GM12878 (cell line): ENCODE measurements around the gene CCM2. TPM values are rescaled to one million over a fixed set of nuclear protein-coding genes. Genes with fewer than 3 reads are reported as not detected.

Experiments
- ATF3 ChIP-seq: IDR thresholded peaks from 2 replicates; pipeline ENCODE4 v1.6.1; 2011; ENCODE audit warnings: low read depth, mild to moderate bottlenecking, low read length, moderate library complexity, borderline replicate concordance; ENCODE audit errors: extremely low read depth
- BACH1 ChIP-seq: fragments of 450-650 bp; IDR thresholded peaks from 2 replicates; pipeline ENCODE4 v1.6.1; 2017; ENCODE audit warnings: mild to moderate bottlenecking, borderline replicate concordance
- BRCA1 ChIP-seq: IDR thresholded peaks from 2 replicates; pipeline ENCODE4 v1.6.1; 2011; ENCODE audit warnings: low read depth, low read length, improper control_type of control experiment
- CREM ChIP-seq: IDR thresholded peaks from 2 replicates; pipeline ENCODE4 v1.6.1; 2014; ENCODE audit warnings: antibody characterized with exemption, low read depth
- MLLT1 ChIP-seq: fragments of 450-650 bp; IDR thresholded peaks from 2 replicates; pipeline ENCODE4 v1.6.1; 2016; ENCODE audit warnings: mild to moderate bottlenecking
- NFIC ChIP-seq: IDR thresholded peaks from 2 replicates; pipeline ENCODE4 v1.6.1; 2012; ENCODE audit warnings: low read depth, mild to moderate bottlenecking, inconsistent platforms, low read length, moderate library complexity
- NFYA ChIP-seq: IDR thresholded peaks from 2 replicates; pipeline ENCODE4 v1.6.1; 2011; ENCODE audit warnings: low read depth, mild to moderate bottlenecking, low read length, improper control_type of control experiment, borderline replicate concordance
- RAD21 ChIP-seq: IDR thresholded peaks from 2 replicates; pipeline ENCODE4 v1.6.1; 2011; ENCODE audit warnings: mild to moderate bottlenecking, low read depth, low read length, moderate library complexity; ENCODE audit not compliant: insufficient read depth
- RCOR1 ChIP-seq: conservative IDR thresholded peaks from 2 replicates; pipeline ENCODE4 v1.6.1; 2012; ENCODE audit warnings: low read depth, low read length, improper control_type of control experiment
- REST ChIP-seq: IDR thresholded peaks from 2 replicates; pipeline ENCODE4 v1.6.1; 2012; ENCODE audit warnings: mild to moderate bottlenecking, low read depth, low read length
- SMAD1 ChIP-seq: fragments of 450-650 bp; IDR thresholded peaks from 2 replicates; pipeline ENCODE4 v1.6.1; 2018; ENCODE audit warnings: mild to moderate bottlenecking, low read depth; ENCODE audit not compliant: partially characterized antibody
- SREBF2 ChIP-seq: IDR thresholded peaks from 2 replicates; pipeline ENCODE4 v1.6.1; 2012; ENCODE audit warnings: mild to moderate bottlenecking, low read length
- SUZ12 ChIP-seq: fragments of 200-600 bp; sonication (generic); IDR thresholded peaks from one replicate; pipeline ENCODE4 v1.6.1; 2018; ENCODE audit warnings: antibody characterized with exemption, mild to moderate bottlenecking; ENCODE audit not compliant: unreplicated experiment
- USF2 ChIP-seq: IDR thresholded peaks from 2 replicates; pipeline ENCODE4 v1.6.1; 2011; ENCODE audit warnings: low read depth, low read length, improper control_type of control experiment, borderline replicate concordance
- ZBED1 ChIP-seq: IDR thresholded peaks from 2 replicates; pipeline ENCODE4 v1.6.1; 2016; ENCODE audit warnings: borderline replicate concordance
- ZNF384 ChIP-seq: IDR thresholded peaks from 2 replicates; pipeline ENCODE4 v1.6.1; 2012; ENCODE audit warnings: low read depth, mild to moderate bottlenecking, low read length, improper control_type of control experiment, borderline replicate concordance
- polyA plus RNA-seq, 11 experiments: library from polyadenylated mRNA; depleted of rRNA in 4 of 11; unstranded in 6 of 11; stranded (reverse) in 5 of 11; fragments of >200 nt; fragmentation: Nextera tagmentation in 4 of 11; fragmentation: Illumina TruSeq in 1 of 11; extraction: Ambion mirVana in 4 of 11; extraction: Trizol in 1 of 11; gene quantifications; 1 replicate in 1 of 11; 2 replicates in 10 of 11; pipeline versions ENCODE4 v1.2.1 to v1.2.3, GENCODE V29; 2011 to 2016; ENCODE audit warnings: inconsistent platforms in 2 of 11, missing spikeins in 2 of 11, low read depth in 1 of 11
- total RNA-seq, 4 experiments: library from RNA; depleted of rRNA in 3 of 4; stranded (reverse); fragments of >200 nt in 3 of 4; fragmentation: Illumina TruSeq in 1 of 4; extraction: Trizol in 1 of 4; gene quantifications; 2 replicates each; pipeline versions ENCODE4 v1.2.1 to v1.2.3, GENCODE V29; 2013 to 2021

CCM2 gene
- total and polyA plus RNA-seq, 10 of the 15 experiments (the other 5 are each of a cell fraction or from before 2014, with no cell fraction given), result 1.00 to 82.3 (median 48.7) TPM

GRCh38 chr7:45088821-45089340, 88.9 kb downstream of the CCM2 start, which contains the start of gene NACAD (continued):
- TF ChIP-seq MLLT1, result no peak
- no peak for TF ChIP-seq SREBF2
- TF ChIP-seq USF2, result no peak
- no peak for TF ChIP-seq NFIC
- TF ChIP-seq ATF3, result no peak
- TF ChIP-seq REST, result no peak
- TF ChIP-seq BACH1, result no peak
- TF ChIP-seq NFYA, result no peak
- TF ChIP-seq SUZ12, result no peak
- no peak for TF ChIP-seq CREM
- no peak for TF ChIP-seq RAD21
- no peak for TF ChIP-seq RCOR1
- TF ChIP-seq ZBED1, result no peak
- TF ChIP-seq SMAD1, result no peak
- TF ChIP-seq BRCA1, result no peak
- no peak for TF ChIP-seq ZNF384
